ENCODE data around the gene LRMDA.

- TF ChIP-seq CTCF (IDR thresholded peaks at IDR 0.05) (no peak), POLR2A (IDR thresholded peaks at IDR 0.05) (no peak)
Observed at GRCh38 chr10:76115471-76116155, 684.2 kb downstream of the LRMDA start.
